OCI-LY1 (cell line): ENCODE results near the gene COL11A1.
"Not testable (repeated sequence)": the region's sequence is repeated elsewhere in the genome, so short reads cannot be mapped to it uniquely, and the experiment has no call there.

Experiments used
- CTCF ChIP-seq: fragments of 200-600 bp; sonication (generic), shearing (Covaris generic); IDR thresholded peaks from 2 replicates; pipeline ENCODE4 v1.5.1; 2017; ENCODE audit warnings: mild to moderate bottlenecking, antibody characterized with exemption, low read length, moderate library complexity, mixed read lengths
- EZH2 ChIP-seq: fragments of 200-600 bp; sonication (generic), shearing (Covaris generic); IDR thresholded peaks from 2 replicates; pipeline ENCODE4 v1.8.0; 2017; ENCODE audit warnings: borderline replicate concordance, mixed run types, mild to moderate bottlenecking, antibody characterized with exemption, low read length, moderate library complexity, mixed read lengths

GRCh38 chr1:102933362-102933761 is 175.0 kb downstream of the COL11A1 start:
- TF ChIP-seq CTCF, EZH2: not testable (repeated sequence)
